HCT116 (cell line): ENCODE measurements around the gene DUSP2. TPM values are rescaled to one million over a fixed set of nuclear protein-coding genes. Genes with fewer than 3 reads are reported as not detected.

Experiments used
- ATAC-seq: fragments of 200-7000 bp; cut with Tn5 transposase; 2 replicates; pipeline ENCODE4 v1.9.1; 2020; ENCODE audit warnings: mild to moderate bottlenecking, moderate library complexity
- BruUV-seq: library from RNA; stranded (reverse); fragments of 400-500 nt; replicated peaks from 2 replicates; lab custom pipeline; 2021; lab: Mats Ljungman, UMichigan
- CTCF ChIA-PET: fragments of 300-600 bp; sonication (Branson Sonifier 250); formaldehyde crosslinking; loops from one replicate; lab custom pipeline; 2021; ENCODE audit warnings: antibody characterized with exemption; lab: Charles Lee
- POLR2A ChIA-PET: fragments of 300-600, 350-600 bp; sonication (Branson Sonifier 250); formaldehyde crosslinking; loops from one replicate; lab custom pipeline; 2021; ENCODE audit warnings: antibody characterized with exemption; lab: Charles Lee
- RAD21 ChIA-PET, 2 experiments: fragments of 300-600 bp; sonication (Branson Sonifier 250); formaldehyde crosslinking; loops; one replicate each; lab custom pipeline; 2023; ENCODE audit warnings: low total read pairs in 2 of 2; ENCODE audit not compliant: uncharacterized antibody in 2 of 2, unreplicated experiment in 2 of 2, low non-redundant PET in 1 of 2; lab: Charles Lee
- DNase-seq: peaks from one replicate; pipeline ENCODE4 v3.0.0-alpha.2; 2010; ENCODE audit warnings: low read depth, low spot score
- H2AFZ ChIP-seq: fragments of 200-600 bp; shearing (Covaris generic), sonication (generic); 2 replicates; pipeline ENCODE4 v1.6.1; 2017; ENCODE audit warnings: low read depth, mixed run types, mixed read lengths, antibody characterized with exemption, low read length; ENCODE audit not compliant: poor library complexity, severe bottlenecking
- H3K27ac ChIP-seq: 2 replicates; pipeline ENCODE4 v1.5.1; 2012; ENCODE audit warnings: low read depth, low read length
- H3K27me3 ChIP-seq: fragments of 200-600 bp; sonication (generic); 2 replicates; pipeline ENCODE4 v1.6.1; 2016; ENCODE audit warnings: mixed run types, low read length, mixed read lengths; ENCODE audit not compliant: insufficient read depth
- H3K36me3 ChIP-seq, 2 experiments: fragments of 200-500 bp in 1 of 2; fragments of 200-600 bp in 1 of 2; sonication (Bioruptor generic) in 1 of 2; sonication (generic) in 1 of 2; 2 replicates each; pipeline versions ENCODE4 v1.5.1 to v1.6.1; 2014 to 2016; ENCODE audit warnings: low read length in 2 of 2, inconsistent platforms in 1 of 2, mixed read lengths in 1 of 2, mixed run types in 1 of 2; ENCODE audit not compliant: insufficient read depth in 2 of 2, control insufficient read depth in 1 of 2
- H3K4me1 ChIP-seq, 2 experiments: fragments of 200-600 bp in 1 of 2; sonication (generic) in 1 of 2; 2 replicates each; pipeline versions ENCODE4 v1.5.1 to v1.6.1; 2012 to 2017; ENCODE audit warnings: low read length in 2 of 2, inconsistent platforms in 1 of 2, mild to moderate bottlenecking in 1 of 2, mixed read lengths in 1 of 2, mixed run types in 1 of 2, moderate library complexity in 1 of 2; ENCODE audit not compliant: insufficient read depth in 2 of 2, control insufficient read depth in 1 of 2
- H3K4me2 ChIP-seq: fragments of 200-600 bp; sonication (generic); 2 replicates; pipeline ENCODE4 v1.6.1; 2017; ENCODE audit warnings: mixed run types, low read length, mixed read lengths
- H3K4me3 ChIP-seq, 2 experiments: fragments of 200-600 bp in 1 of 2; sonication (generic) in 1 of 2; replicated peaks in 1 of 2; 2 replicates each; pipeline ENCODE4 v1.5.1; 2011 to 2016; ENCODE audit warnings: low read length in 2 of 2, control low read depth in 1 of 2, low read depth in 1 of 2, mild to moderate bottlenecking in 1 of 2, mixed read lengths in 1 of 2, mixed run types in 1 of 2
- H3K79me2 ChIP-seq: fragments of 200-600 bp; sonication (generic); 2 replicates; pipeline ENCODE4 v1.6.1; 2017; ENCODE audit warnings: mild to moderate bottlenecking, mixed run types, low read length, moderate library complexity, mixed read lengths; ENCODE audit not compliant: insufficient read depth
- H3K9ac ChIP-seq: fragments of 200-600 bp; sonication (generic); 2 replicates; pipeline ENCODE4 v1.6.1; 2016; ENCODE audit warnings: low read length, mixed read lengths
- H3K9me2 ChIP-seq: fragments of 200-600 bp; sonication (generic), shearing (Covaris generic); 2 replicates; pipeline ENCODE4 v1.6.1; 2017; ENCODE audit warnings: mixed run types, mild to moderate bottlenecking, moderate library complexity; ENCODE audit not compliant: insufficient read depth
- H3K9me3 ChIP-seq, 2 experiments: fragments of 200-500 bp in 1 of 2; fragments of 200-600 bp in 1 of 2; sonication (Bioruptor generic) in 1 of 2; sonication (generic) in 1 of 2; 2 replicates each; pipeline ENCODE4 v1.6.1; 2014 to 2017; ENCODE audit warnings: low read length in 2 of 2, mixed read lengths in 2 of 2, inconsistent platforms in 1 of 2, low read depth in 1 of 2, mild to moderate bottlenecking in 1 of 2, mixed run types in 1 of 2, moderate library complexity in 1 of 2; ENCODE audit not compliant: control insufficient read depth in 1 of 2, insufficient read depth in 1 of 2
- H4K20me1 ChIP-seq: fragments of 200-600 bp; sonication (generic), shearing (Covaris generic); 2 replicates; pipeline ENCODE4 v1.6.1; 2017; ENCODE audit warnings: mixed run types, mild to moderate bottlenecking, moderate library complexity; ENCODE audit not compliant: insufficient read depth
- ATF3 ChIP-seq: IDR thresholded peaks from 2 replicates; pipeline ENCODE4 v1.6.1; 2012
- CBX3 ChIP-seq: IDR thresholded peaks from 2 replicates; pipeline ENCODE4 v1.6.1; 2012; ENCODE audit warnings: low read depth
- CTCF ChIP-seq, 3 experiments: fragments of 200-600 bp in 1 of 3; sonication (generic) in 1 of 3; IDR thresholded peaks in 2 of 3; conservative IDR thresholded peaks in 1 of 3; 2 replicates each; pipeline ENCODE4 v1.5.1; 2012 to 2017; ENCODE audit warnings: low read depth in 2 of 3, low read length in 2 of 3, antibody characterized with exemption in 1 of 3, borderline replicate concordance in 1 of 3, control low read depth in 1 of 3, mild to moderate bottlenecking in 1 of 3, mixed read lengths in 1 of 3, mixed run types in 1 of 3, moderate library complexity in 1 of 3; ENCODE audit not compliant: insufficient read depth in 1 of 3
- EGR1 ChIP-seq: IDR thresholded peaks from 2 replicates; pipeline ENCODE4 v1.6.1; 2012; ENCODE audit warnings: low read depth
- ELF1 ChIP-seq: IDR thresholded peaks from 2 replicates; pipeline ENCODE4 v1.6.1; 2012; ENCODE audit warnings: low read depth, borderline replicate concordance
- EZH2 ChIP-seq: fragments of 200-600 bp; sonication (generic); IDR thresholded peaks from 2 replicates; pipeline ENCODE4 v1.6.1; 2017; ENCODE audit warnings: antibody characterized with exemption, mixed run types
- EZH2phosphoT487 ChIP-seq: fragments of 200-600 bp; IDR thresholded peaks from 2 replicates; pipeline ENCODE4 v1.6.1; 2018; ENCODE audit warnings: antibody characterized with exemption, borderline replicate concordance
- FOSL1 ChIP-seq: IDR thresholded peaks from 2 replicates; pipeline ENCODE4 v1.6.1; 2012; ENCODE audit warnings: low read depth
- JUND ChIP-seq: IDR thresholded peaks from 2 replicates; pipeline ENCODE4 v1.6.1; 2012
- POLR2AphosphoS5 ChIP-seq: IDR thresholded peaks from 2 replicates; pipeline ENCODE4 v1.6.1; 2011; ENCODE audit warnings: mild to moderate bottlenecking, low read depth, low read length, moderate library complexity
- RAD21 ChIP-seq: IDR thresholded peaks from 2 replicates; pipeline ENCODE4 v1.6.1; 2012; ENCODE audit warnings: low read depth, mild to moderate bottlenecking
- REST ChIP-seq: IDR thresholded peaks from 2 replicates; pipeline ENCODE4 v1.6.1; 2012; ENCODE audit warnings: low read depth
- SIN3A ChIP-seq: IDR thresholded peaks from 2 replicates; pipeline ENCODE4 v1.6.1; 2012; ENCODE audit warnings: low read depth
- SP1 ChIP-seq: IDR thresholded peaks from 2 replicates; pipeline ENCODE4 v1.6.1; 2012; ENCODE audit warnings: low read depth
- SRF ChIP-seq: IDR thresholded peaks from 2 replicates; pipeline ENCODE4 v1.6.1; 2012; ENCODE audit warnings: low read depth
- TCF7L2 ChIP-seq: IDR thresholded peaks from 2 replicates; pipeline ENCODE4 v1.7.0; 2011; ENCODE audit warnings: borderline replicate concordance, inconsistent platforms; ENCODE audit not compliant: insufficient read depth, insufficient read length; ENCODE audit errors: extremely low read depth
- YY1 ChIP-seq: IDR thresholded peaks from 2 replicates; pipeline ENCODE4 v1.6.1; 2011; ENCODE audit warnings: low read length, low read depth, moderate library complexity, mild to moderate bottlenecking; ENCODE audit not compliant: insufficient replicate concordance; ENCODE audit errors: extremely low read depth
- ZBTB33 ChIP-seq: IDR thresholded peaks from 2 replicates; pipeline ENCODE4 v1.6.1; 2011; ENCODE audit warnings: mild to moderate bottlenecking, low read length, moderate library complexity; ENCODE audit not compliant: insufficient replicate concordance; ENCODE audit errors: extremely low read depth
- ZFX ChIP-seq: fragments of 450-650 bp; IDR thresholded peaks from 2 replicates; pipeline ENCODE4 v1.6.1; 2017
- ZNF274 ChIP-seq: fragments of 200-500 bp; sonication (Bioruptor generic); IDR thresholded peaks from 2 replicates; pipeline ENCODE4 v1.6.1; 2014; ENCODE audit warnings: mild to moderate bottlenecking, low read depth, low read length, inconsistent platforms
- intact Hi-C: fragments of 100-400 bp; cut with micrococcal nuclease; formaldehyde crosslinking; loops from 2 replicates; pipeline ENCODE4 v1.10.0; 2022
- total RNA-seq: library from RNA; stranded (reverse); gene quantifications from one replicate; pipeline ENCODE4 v1.2.1, GENCODE V29; 2021; ENCODE audit not compliant: unreplicated experiment

DUSP2 gene
- total RNA-seq, 1 experiment from 2014 or later = 24.5 TPM

- RAD21 ChIA-PET = no interaction called here
- no peaks in the 10 kb centered on the region for H4K20me1 ChIP-seq
- H3K27ac ChIP-seq = no peak overlapping the region
- no peaks in the 10 kb centered on the region for H3K27me3 ChIP-seq
- no peak for ATAC-seq
- H3K4me1 ChIP-seq = no peaks in the 10 kb centered on the region
- no peak overlapping the region for H3K4me3 ChIP-seq
- POLR2A ChIA-PET = no interaction called here
- H3K36me3 ChIP-seq = peaks cover 2 to 12% of the 10 kb centered on the region in 2 experiments; a peak in 3 of 4 replicates
- no peaks in the 10 kb centered on the region for H3K9me3 ChIP-seq
- no peak for TF ChIP-seq SP1
- no peak for TF ChIP-seq ZFX
- TF ChIP-seq FOSL1 = no peak
- no peak for TF ChIP-seq ATF3
- no peak for TF ChIP-seq EZH2
- no peak for TF ChIP-seq RAD21
- no peak for TF ChIP-seq SRF
- TF ChIP-seq ZNF274 = no peak
- TF ChIP-seq REST = no peak
- no peak for TF ChIP-seq ZBTB33
- TF ChIP-seq EGR1 = no peak
- TF ChIP-seq EZH2phosphoT487 = no peak
- no peak for TF ChIP-seq CTCF (IDR thresholded peaks at IDR 0.05 in 2 of 3, conservative IDR thresholded peaks at IDR 0.05 in 1 of 3; ENCODE audit: borderline replicate concordance in 1 of 3, insufficient read depth in 1 of 3, low read depth in 2 of 3, low read length in 2 of 3)
- no peak for TF ChIP-seq POLR2AphosphoS5
- TF ChIP-seq TCF7L2 = no peak
- no peak for TF ChIP-seq SIN3A
- no peak for TF ChIP-seq ELF1
- no peak for TF ChIP-seq JUND
- TF ChIP-seq CBX3 = no peak
- TF ChIP-seq YY1 = no peak
- TF ChIP-seq, all 23 proteins: peak for 0
- intact Hi-C loops = no loop called here
- Histone ChIP-seq H3K79me2 (no peaks in the 10 kb centered on the region), H3K9ac (no peak overlapping the region), H3K4me2 (no peak overlapping the region), H2AFZ (no peak overlapping the region), H3K9me2 (no peaks in the 10 kb centered on the region)
- no peak for DNase-seq
- no TSS peak for BruUV-seq
- CTCF ChIA-PET = no interaction called here
Observed at GRCh38 chr2:96180521-96180920, 35.3 kb upstream of the DUSP2 start.
